GM10266 (cell line): ENCODE data around the gene NOP53.

ENCODE experiments used
- DNase-seq: peaks from one replicate; pipeline ENCODE4 v3.0.0; 2012; ENCODE audit errors: extremely low spot score
- CTCF ChIP-seq: IDR thresholded peaks from 2 replicates; pipeline ENCODE4 v1.5.1; 2012; ENCODE audit warnings: mild to moderate bottlenecking, low read depth; ENCODE audit not compliant: control insufficient read depth, insufficient read depth; ENCODE audit errors: missing control alignments

Gene NOP53

GRCh38 chr19:47750752-47751151 lies 5.4 kb downstream of the NOP53 start:
- no peak for TF ChIP-seq CTCF
- no peak for DNase-seq

DNA sequence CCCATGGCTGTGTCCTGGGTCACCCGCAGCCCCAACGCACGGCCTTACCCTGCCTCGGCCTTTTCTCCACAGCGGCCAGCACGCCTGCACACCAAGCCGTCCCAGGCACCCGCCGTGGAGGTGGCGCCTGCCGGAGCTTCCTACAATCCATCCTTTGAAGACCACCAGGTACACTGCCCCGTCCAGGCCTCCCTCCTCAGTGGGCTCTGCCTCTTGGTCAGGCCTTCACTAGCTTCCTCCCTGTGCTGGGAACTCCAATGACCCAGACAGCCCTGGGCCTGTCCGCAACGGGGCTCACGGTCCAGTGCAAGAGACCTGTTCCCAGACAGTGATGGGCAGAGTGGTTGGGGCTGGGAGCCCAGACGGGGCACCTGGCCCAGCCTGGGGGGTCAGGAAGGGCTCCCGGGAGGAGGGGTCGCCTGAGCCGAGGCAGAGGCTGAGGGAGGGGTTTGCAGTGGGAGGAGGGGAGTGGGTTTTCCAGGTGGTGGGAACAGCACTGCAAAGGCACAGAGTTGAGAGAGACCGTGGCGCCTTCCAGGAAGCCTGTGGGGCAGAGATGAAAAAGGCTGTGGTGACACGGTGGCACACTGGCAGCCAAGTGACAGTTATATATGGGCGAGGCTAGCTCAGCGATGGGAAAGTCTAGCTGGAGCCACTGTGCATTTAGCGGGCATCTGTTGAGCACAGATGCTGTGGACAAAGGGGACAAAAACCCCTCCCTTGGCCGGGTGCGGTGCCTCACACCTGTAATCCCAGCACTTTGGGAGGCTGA lies 7.3 kb downstream of the NOP53 start:
- no peak for TF ChIP-seq CTCF
- DNase-seq, result no peak

DNA sequence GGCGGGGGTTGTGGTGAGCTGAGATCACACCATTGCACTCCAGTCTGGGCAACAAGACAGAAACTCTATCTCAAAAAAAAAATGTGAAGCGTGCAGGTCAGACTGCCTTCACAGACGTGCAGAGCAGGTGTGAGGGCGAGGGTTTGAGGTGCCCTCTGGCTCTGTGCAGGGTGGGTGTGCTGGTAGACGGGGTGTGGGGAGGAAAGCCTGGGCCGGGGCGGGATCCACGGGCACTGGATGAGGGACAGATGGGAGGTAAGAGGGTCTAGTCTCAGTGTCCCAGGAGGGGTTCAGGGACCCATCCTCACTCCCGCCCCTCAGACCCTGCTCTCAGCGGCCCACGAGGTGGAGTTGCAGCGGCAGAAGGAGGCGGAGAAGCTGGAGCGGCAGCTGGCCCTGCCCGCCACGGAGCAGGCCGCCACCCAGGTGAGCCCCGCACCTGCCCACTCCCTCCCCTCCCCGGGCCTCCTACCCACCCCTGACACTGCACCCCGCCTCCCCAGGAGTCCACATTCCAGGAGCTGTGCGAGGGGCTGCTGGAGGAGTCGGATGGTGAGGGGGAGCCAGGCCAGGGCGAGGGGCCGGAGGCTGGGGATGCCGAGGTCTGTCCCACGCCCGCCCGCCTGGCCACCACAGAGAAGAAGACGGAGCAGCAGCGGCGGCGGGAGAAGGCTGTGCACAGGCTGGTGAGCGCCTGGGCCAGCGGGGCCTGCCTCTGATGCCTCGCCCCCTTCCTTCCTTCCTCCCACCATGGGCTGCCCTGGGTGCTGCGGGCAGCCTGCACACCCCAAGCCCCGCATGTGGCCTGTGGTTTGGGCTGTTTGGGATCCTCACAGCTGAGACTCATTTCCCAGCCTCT lies 9.1 kb downstream of the NOP53 start:
- no peak for TF ChIP-seq CTCF
- no peak for DNase-seq

- no peak for TF ChIP-seq CTCF
- DNase-seq, result no peak
Observed at GRCh38 chr19:47755065-47755761, 9.9 kb downstream of the NOP53 start.

DNA sequence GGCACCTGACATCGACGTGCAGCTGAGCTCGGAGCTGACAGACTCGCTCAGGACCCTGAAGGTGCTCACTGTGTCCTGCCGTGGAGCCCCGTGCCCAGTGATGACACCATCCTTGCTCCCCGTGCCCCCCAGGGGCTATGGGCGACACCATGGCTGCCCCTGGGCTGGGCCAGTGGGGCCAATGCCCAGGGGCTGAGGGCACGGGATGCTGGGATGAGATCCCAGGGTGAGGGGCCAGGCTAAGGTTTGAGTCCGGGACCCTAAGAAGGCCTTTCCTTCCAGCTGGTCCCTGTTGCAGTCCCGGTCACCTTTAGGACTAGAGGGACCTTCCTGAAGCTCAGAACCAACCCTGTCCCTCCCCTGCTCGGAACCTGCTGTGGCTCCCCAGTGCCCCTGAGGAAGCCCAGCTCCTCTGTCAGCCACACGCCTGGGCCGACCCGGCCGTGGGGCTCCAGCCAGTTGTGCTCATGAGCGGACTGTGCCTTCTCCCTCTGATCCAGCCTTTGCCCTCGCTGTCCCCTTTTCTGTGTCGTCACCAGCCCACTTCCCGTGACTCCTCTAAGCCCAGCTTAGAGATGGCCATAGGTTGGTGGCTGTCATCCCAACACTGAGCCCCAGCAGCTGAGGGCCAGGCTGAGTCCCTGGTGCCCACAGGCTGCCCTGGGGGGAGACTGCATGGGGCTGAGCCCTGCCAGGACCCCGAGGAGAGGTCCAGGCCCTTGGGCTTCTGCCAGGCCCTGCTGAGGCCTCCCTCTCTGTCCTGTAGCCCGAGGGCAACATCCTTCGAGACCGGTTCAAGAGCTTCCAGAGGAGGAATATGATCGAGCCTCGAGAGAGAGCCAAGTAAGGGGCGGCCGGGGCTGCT lies 10.6 kb downstream of the NOP53 start:
- DNase-seq, result no peak
- TF ChIP-seq CTCF, result no peak

GRCh38 chr19:47756627-47756929 lies 11.2 kb downstream of the NOP53 start:
- no peak for TF ChIP-seq CTCF

More at GRCh38 chr19:47756627-47756929, 11.2 kb downstream of the NOP53 start:
- no peak for DNase-seq
